ENCODE results near the gene KYNU.
"Not testable (repeated sequence)": the region's sequence is repeated elsewhere in the genome, so short reads cannot be mapped to it uniquely, and the experiment has no call there.

Gene KYNU

GRCh38 chr2:143088388-143088787, 210.9 kb downstream of the KYNU start:
- no peak for DNase-seq (ENCODE audit: low read depth, low spot score)

- not testable (repeated sequence) for DNase-seq (ENCODE audit: low read depth, low spot score)
Observed at GRCh38 chr2:143089520-143089919, 212.1 kb downstream of the KYNU start.

Data from astrocyte of the hippocampus (primary cell).